Measurements from ENCODE around the gene AFAP1.

Gene AFAP1

DNA sequence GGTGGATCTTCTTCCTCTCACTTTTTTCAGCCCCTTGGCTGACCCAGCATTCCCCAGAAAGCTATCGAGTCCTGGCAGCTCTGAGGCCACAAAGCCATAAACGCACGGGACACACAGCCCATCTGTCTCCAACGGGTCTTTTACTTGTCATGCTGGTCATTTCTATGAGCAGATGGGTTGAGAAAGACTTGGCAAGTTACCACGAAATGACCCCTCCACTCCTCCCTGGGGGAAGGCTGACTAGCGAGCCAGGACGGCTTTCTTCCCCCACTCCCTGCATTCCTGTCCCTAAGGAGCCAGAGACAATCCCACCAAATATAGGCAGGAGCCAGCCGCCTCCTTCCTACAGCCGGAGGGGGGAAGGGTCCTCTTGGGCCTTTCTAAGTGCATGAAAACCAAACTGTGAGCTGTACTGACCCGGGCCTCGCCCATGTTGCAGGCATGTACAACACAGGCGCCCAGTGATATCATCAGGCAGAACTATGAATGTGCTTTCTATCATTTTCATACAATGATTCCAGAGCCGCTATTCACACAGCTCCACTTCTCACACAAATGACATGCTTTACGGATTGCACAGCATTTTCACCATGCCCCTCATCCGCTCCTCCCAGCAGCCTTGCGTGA lies 28.6 kb downstream of the AFAP1 start:
- DNase-seq (ENCODE audit: low read depth), result peak; percentile 92

DNA sequence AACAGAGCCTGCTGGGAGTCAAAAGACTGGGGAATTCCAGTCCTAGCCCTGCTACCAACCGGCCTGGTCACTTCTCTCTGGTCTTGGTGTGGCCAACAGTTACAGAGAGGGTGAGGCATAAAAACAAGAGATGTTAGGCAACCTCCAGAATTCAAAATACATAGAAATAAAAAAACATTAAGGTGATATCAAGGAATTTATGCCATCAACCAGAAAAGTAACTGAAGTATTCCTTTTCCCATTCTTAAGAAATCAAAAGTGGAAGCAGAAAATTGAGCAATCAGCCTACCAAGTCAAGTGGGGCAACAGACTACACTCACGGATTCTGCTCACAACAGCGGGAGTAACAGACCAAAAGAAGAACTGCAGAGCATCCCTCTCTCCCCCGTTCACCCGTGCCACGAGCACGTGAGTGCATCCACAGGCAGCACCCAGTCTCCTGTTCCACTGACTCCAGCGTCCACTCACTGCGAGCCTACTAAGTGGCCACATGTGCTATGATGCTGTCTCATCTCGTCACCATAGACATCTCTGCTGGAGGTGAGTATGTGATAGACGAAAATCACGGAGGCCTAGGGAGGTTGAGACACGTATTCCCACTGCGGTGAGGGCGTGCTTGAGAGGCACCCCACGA lies 29.3 kb downstream of the AFAP1 start:
- DNase-seq (ENCODE audit: low read depth), result peak; percentile 49

DNA sequence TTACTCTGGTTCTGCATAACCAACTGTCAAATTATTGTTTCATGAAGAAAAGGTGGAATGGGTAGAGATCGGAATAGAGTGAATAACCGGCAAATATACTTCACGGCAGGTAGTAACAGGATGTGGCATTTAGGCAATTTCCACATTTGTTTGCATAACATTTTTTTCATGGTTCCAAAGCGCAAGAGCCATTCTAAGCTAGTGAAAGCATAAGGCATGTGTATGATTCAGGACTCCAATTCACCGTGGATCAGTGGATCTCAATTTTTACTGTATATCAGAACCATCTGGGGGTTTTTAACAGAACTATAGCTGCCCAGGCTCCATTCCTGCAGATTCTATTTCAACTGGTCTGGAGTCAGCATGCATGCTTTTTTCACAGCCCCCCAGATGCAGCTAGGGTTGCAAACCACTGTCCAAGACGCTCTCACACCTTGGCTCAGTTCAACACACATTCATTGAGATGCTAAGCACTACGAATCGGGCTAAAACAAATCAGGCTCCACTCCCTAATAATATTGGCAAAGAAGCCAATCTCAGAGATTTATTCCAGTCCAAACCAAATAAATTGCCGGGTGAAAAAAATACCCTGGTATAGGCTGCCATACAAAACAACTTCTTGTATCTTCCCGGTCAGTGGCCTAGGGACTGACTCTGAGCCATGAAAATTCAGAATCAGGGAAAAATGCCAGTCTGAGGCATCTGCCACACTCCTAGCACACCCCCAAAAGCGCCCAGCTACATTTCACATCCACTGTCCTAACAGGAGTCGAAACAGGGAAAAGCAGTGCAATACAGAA lies 30.0 kb downstream of the AFAP1 start:
- no peak for DNase-seq (ENCODE audit: low read depth)

DNA sequence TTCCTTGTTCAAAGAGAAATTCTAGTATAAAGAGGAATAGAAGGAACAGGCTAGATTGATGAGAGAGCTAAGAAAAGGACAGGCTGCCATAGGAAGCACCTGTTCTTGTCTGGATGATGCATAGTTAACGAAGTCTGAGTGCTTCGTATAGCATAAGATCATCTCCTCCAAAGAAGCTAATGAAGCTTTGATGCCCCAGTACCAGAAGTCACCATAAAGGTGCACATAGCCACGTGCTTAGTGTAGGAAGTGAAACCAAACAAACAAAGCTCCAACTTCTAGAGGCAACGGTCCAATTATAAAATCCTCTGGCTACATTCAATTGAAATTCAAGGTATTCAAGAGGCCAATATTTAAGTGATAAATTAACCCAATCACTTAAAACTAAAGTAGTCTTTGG lies 31.0 kb downstream of the AFAP1 start:
- DNase-seq (ENCODE audit: low read depth), result no peak

DNA sequence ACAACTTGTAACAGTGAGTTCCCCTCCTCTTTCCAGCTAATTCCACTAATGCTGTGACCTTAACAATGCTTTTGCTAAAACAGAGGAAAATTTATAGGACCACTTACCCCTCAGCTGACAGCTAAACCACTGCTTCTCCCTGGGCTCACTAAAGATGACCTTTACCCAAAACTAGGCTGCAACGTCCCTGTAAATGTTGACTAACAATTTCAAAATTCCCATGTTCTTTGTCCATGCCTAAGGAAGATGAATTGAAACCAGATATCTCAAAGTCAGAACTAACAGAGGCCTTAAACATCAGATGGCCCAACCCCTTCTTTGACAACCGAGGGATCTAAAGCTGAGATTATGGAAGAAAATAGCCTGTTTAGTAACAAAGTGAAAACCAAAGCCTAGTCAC lies 32.5 kb downstream of the AFAP1 start:
- DNase-seq (ENCODE audit: low read depth), result no peak

DNA sequence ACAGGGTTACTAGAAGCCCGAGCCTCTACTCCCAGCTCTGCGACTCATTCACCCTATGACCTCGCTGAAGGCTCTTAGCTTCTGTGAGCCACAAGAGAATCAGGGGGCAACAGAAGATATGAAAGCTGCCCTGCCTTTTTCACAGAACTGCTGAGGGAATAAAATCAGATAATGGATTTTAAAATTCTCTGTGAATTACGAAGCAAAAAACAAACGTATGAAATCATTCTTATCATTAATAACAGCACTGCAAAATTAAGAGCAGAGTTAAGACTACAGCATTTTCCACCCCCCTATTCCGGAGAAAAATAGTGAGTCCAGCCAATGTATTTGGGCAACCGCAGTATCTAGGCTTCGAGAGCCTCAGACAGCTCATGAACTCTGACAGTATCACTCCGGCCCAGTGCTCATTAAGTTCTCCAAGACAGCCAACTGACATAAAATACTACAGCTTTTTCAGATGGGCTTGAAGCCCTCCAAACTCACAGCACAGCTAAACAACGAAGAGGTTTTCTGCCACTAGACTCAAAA lies 33.4 kb downstream of the AFAP1 start:
- peak; percentile 59 for DNase-seq (ENCODE audit: low read depth)

DNA sequence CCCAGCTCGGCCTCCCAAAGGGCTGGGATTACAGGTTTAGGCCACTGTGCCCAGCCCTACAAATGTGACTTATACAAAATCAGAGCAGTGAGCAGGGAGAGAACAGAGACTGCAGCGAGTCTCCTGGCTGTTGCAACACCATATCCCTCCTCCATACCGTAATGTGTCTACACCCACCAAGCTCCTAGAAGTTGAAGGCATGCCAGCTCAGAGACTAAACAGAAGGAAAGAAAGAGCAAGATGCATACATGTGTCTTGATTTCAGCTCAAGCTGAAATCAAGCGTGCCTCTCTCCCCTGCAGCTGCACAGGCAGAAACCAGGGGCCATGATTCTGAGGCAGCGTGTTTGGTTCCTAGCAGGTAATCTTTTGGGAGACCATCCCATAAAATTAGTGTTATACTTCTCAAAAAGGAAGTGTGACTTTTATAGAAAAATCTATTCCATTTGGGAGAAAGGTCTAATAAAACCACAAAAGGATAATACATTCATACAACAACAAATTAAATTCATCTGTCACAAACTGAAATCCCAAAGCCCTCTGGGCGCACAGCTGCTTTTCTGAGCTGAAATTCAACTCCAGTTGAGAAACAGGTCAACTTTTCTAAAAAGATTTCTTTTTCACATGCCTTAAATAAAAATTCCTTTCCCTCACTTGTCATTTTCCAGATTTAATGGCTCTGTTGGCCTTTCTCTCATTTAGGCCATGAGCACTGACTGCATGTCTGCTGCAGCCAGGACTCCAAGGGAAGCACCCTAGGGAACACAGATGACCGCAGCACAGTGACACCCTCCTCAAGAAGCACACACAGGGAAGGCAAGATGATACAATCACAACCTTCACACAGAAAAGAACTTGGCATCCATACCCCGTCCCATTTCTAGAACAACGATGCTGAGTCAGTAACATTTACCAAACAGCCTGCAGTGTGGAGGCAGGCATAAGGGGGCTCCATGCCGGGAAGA lies 34.4 kb downstream of the AFAP1 start:
- DNase-seq (ENCODE audit: low read depth), result peak; percentile 93

DNA sequence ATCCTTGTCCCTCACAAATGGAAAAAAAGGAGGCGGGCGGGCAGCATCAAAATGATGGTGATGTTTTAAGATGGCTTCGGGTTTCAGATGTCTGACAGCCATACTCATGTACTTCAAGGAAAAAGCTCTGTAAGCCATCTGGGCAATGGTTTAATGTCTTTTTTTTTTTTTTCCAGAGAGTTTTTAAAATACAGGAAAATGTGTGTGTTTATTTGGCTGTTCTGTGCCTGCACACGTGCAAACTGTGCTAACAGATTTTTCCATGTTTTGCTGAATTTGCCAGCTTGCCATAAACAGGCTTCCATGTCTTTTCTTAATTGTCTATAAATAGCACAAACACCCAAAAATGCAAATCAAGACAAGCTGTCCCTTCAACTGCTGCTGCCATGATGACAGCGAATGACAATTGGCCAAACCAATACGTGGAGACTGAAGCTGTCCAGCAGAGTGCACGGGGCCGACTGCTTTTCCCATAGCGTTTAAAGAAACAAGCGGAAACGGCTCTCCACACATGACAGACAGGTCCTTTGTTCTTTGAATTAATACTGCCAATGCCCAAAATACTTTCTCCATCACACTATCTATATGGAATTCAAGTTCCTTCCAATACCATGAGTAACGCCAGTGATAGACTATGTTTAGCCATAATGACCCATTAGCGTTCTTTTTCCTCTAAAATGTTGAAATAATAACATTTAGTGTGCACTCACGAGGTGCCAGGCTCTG lies 35.7 kb downstream of the AFAP1 start:
- DNase-seq (ENCODE audit: low read depth), result peak; percentile 95

DNA sequence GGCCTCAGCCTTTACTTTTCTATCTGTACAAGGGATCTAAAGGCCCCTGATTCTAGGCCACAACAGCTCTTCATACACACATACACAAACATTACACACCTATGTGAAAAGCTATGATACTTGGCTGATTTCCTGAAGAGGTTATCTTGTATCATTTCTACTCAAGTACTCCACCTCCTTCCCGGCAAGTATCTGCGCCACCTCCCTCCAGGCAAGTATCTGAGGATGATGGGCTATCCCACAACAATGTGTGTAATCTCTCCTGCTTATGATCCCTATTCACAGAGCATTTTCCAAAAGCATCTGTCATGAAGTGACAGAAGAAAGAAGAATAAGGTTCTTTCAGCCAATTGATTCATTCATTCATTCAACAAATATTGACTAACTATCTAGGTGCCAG lies 36.8 kb downstream of the AFAP1 start:
- no peak for DNase-seq (ENCODE audit: low read depth)

DNA sequence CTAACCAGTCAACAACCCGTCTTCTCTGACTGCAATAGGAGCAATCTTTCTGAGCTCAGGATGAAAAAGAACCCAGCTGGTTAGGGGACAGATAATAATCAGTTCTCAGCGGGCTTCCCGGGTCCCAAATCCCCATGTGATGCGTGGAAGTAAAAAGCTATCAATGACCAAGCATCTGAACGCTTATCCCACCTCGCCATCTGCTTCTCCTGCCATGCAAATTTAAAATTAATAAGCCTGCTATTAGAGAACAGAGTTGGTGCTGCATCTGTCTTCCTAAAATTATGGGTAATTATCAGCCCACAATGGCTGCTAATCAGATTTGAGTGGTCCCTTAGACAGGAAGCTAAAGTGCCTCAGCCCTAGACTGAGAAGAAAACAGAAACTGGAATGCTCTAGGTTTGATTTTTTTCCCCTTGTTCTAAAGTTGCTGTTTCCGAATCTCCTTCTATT lies 37.5 kb downstream of the AFAP1 start:
- DNase-seq (ENCODE audit: low read depth), result no peak

DNA sequence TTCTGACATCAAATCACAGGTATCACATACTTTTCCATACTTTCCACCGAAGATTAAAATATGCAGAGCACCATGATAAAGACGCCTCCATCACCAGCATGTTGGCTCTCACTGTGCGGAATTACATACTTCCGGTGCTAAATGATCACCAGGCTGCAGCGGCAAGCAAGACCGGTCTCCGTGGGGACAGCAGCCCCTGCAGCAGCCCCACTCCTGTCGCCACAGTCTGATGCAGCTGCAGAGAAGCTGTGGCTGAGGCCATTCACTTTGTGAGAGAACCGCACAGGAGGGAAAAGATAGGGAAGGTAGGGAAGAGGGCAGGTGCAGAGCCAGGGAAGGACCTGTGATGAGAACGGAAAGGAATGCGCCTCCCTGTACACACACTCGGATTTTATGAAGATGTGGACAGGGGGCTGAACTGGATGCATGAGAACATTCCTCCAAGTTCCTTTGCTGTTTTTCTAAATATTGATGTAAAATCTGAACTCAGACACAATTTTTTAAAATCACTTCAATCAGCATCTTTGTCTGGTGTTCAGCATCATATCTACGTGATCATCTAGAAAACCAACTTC lies 38.3 kb downstream of the AFAP1 start:
- no peak for DNase-seq (ENCODE audit: low read depth)

DNA sequence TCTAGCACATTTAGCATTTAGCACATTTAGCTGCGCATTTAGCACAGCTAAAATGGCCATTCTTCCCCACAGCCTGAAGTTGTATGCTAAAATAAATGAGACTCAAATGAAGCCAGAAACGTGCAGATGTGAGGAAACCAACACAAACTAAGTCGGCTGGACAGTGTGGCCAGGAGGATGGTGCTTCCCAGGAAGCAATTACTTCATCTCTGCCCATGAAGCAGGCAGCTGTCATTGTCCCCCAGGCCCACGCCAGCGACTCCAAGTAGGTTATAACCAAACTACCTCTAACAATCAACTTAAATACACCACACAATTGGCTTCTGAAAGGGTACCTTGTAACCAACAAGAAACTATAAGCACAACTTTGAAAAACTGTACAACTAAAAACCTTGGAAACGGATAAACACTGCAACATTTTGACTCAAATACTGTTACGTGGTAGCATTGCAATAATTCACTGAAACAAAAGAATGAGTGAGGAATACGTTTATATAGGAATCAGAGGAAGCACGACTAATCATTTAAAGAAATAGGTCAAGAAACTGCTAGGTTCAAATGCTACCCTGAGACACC lies 39.2 kb downstream of the AFAP1 start:
- DNase-seq (ENCODE audit: low read depth), result no peak

DNA sequence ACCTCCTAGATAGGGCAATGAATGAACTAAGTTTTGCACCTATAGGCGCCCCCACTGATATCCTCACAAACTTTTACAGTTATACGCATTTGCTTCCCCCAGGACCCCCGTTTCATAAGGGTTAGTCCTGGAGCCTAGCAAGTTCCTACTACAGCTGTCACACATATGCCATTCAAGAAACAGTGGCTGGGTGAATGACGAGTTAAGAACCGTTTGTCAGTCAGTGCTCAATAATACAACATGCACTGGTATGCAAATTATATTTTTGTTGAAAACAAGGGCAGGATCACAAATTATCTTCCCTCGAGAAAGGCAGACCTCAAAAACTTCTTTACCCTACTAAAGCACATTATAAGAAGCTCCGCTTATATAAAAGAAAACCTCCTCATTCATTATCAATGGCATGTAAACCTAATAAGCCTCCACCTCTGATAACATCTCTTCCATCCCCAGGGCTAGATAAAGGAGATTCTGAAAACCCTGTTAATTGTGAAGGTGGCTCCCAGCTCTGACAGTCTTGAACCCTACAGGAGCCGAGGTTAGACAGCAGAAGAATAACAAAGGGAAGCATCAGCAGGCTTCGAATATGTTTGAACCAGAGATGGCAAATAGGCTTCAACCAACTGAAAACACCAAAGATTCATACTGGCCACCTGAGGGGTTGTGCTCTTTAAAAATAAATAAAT lies 40.3 kb downstream of the AFAP1 start:
- DNase-seq (ENCODE audit: low read depth), result no peak

DNA sequence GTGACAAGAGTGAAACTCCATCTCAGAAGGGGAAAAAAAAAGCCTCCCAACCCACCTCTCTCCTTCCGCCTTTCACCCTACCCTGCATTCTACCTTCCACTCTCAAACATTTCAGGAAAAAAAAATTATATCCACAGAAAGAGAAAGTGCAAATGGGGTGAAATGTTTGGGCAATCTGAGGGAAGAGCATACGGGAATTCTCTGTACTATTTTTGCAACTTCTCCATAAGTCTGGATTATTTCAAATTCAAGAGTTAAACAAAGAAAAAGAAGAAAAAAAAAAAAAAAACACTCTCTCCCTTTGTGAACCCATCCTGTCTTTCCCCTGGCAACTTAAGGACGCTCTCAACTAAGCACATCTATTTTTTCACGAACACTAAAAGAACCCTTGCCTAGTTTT lies 41.3 kb downstream of the AFAP1 start:
- DNase-seq (ENCODE audit: low read depth), result no peak

DNA sequence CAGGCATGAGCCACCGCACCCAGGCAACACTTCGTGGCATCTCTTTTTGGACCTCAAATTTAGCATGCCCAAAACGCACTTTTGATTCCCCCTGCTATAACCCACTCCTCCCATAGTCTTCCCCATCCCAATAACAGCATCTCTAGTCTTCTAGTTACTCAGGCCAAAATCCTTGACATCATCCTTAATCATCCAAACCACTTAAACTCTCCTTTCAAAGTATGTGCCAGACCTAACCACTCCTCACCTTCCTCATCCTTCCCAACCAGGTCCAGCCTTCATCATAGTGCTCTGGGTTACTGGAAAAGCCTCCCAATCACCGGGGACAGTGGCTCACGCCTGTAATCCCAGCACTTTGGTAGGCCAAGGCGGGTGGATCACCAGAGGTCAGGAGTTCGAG lies 41.9 kb downstream of the AFAP1 start:
- DNase-seq (ENCODE audit: low read depth), result peak; percentile 33

DNA sequence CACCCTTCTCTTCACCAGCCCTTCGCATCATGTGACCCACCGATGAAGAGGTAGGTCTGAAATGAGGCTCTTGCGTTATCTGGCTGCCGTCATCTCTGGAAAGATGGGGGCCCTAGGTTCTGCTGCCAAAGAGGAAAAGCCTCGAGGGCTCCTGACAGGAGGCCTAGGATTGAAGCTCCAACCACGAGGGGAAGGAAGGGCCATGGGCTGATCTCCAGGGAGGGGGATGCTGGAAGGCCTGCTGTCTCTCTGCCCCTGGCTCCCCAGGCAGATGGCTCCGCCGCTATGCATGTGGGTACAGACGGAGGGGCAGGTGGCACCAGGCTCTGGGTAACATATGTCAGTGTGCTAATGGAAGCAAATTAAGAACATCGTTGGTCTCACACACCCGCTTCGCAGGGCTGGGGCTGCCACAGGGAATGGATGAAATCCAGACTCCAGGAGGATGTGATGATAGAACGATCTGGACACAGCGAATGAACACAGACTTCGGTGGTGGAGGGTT lies 44.9 kb downstream of the AFAP1 start:
- no peak for DNase-seq (ENCODE audit: low read depth)

DNA sequence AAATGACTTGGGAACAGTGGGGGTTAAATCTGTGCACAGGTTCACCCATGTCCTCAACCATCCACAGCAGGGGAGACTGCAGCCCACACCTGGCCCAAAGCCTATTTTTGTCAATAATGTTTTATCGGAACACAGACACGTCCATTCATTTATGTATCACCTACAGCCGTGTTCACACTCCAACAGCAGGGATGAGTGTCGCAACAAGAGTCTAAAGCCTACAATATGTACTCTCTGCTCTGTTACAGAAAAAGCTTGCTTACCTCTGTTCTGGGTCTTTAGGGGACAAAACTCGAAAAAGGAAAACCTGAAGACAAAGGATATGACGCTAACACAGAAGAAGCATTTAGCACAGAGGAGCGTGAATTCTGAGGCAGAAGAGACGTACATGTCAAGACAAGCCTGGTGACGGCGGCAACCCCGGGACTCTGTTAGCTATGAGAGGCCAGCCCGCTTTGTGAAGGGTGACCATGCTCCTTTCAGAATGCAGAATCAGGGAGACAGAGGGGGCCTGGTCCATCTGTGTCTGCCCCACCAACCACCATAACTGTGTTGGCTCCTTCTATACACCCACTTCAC lies 45.5 kb downstream of the AFAP1 start:
- DNase-seq (ENCODE audit: low read depth), result no peak

DNA sequence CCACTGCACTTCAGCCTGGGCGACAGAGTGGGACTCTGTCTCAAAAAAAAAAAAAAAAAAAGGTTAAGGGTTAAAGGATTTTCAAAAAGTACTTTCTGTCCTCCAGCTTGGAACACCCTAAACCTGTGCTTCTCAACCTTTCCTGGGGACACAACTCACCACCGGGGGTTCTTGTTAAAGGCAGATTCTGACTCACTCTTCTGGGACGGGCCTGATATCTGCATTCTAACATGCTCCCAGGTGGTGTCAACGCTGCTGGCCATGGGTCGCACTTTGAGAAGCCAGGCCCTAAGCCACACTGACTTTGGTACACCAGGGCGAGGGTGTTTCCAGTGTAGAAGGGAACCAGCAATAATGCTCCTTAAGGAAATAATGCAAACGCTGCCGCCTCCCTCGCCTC lies 46.1 kb downstream of the AFAP1 start:
- DNase-seq (ENCODE audit: low read depth), result peak; percentile 21

All from EH (cell line).